RWPE1 (cell line): Measurements from ENCODE around the gene S100B.
"Not testable (repeated sequence)": the region's sequence is repeated elsewhere in the genome, so short reads cannot be mapped to it uniquely, and the experiment has no call there.

ENCODE experiments used
- CTCF ChIA-PET: fragments of 350-600 bp; sonication (Branson Sonifier 250); formaldehyde crosslinking; extraction: SDS; loops from one replicate; lab custom pipeline; 2021; lab: Yijun Ruan, JAX
- POLR2A ChIA-PET: fragments of 400-600 bp; formaldehyde crosslinking; extraction: SDS; loops from one replicate; lab custom pipeline; 2020; ENCODE audit warnings: antibody characterized with exemption; ENCODE audit not compliant: low non-redundant PET; lab: Yijun Ruan, JAX
- DNase-seq: peaks from one replicate; pipeline ENCODE4 v3.0.0; 2012; ENCODE audit warnings: low spot score
- H3K27ac ChIP-seq: fragments of 450-650 bp; 2 replicates; pipeline ENCODE4 v1.5.1; 2017
- CTCF ChIP-seq: fragments of 450-650 bp; conservative IDR thresholded peaks from 2 replicates; pipeline ENCODE4 v1.5.1; 2017; ENCODE audit warnings: low read depth, mild to moderate bottlenecking

The S100B gene

GRCh38 chr21:46581780-46582307, 23.0 kb downstream of the S100B start:
- DNase-seq: no peak
- CTCF ChIA-PET: no interaction called here
- POLR2A ChIA-PET: no interaction called here
- TF ChIP-seq CTCF: no peak
- no peak overlapping the region for H3K27ac ChIP-seq

GRCh38 chr21:46579394-46579793, 25.5 kb downstream of the S100B start:
- POLR2A ChIA-PET, H3K27ac ChIP-seq, CTCF ChIA-PET, DNase-seq: not testable (repeated sequence)

GRCh38 chr21:46577786-46578185, 27.1 kb downstream of the S100B start:
- CTCF ChIA-PET: interaction anchor here (0.6 kb wide), 1 partner anchor 74 kb away, joined by 4 read pairs; no protein-coding TSS in a partner anchor
- DNase-seq, POLR2A ChIA-PET, H3K27ac ChIP-seq: not testable (repeated sequence)

- POLR2A ChIA-PET: no interaction called here
- no peak for TF ChIP-seq CTCF
- DNase-seq: no peak
- CTCF ChIA-PET: no interaction called here
- H3K27ac ChIP-seq: no peak overlapping the region
These were observed 32.0 kb downstream of the S100B start for GRCh38 chr21:46572850-46573249.

GRCh38 chr21:46570631-46571030, 34.3 kb downstream of the S100B start:
- ChIA-PET CTCF (interaction anchor here (0.7 kb wide), 1 partner anchor 54 kb away, joined by 8 read pairs; no protein-coding TSS in a partner anchor), POLR2A (no interaction called here)
- TF ChIP-seq CTCF: no peak
- no peak overlapping the region for H3K27ac ChIP-seq
- DNase-seq: no peak

- no peak for TF ChIP-seq CTCF
These were observed 34.8 kb downstream of the S100B start for GRCh38 chr21:46570119-46570518.

GRCh38 chr21:46569081-46569480, 35.8 kb downstream of the S100B start:
- ChIA-PET POLR2A (no interaction called here), CTCF (no interaction called here)
- DNase-seq: no peak
- H3K27ac ChIP-seq: no peak overlapping the region
- TF ChIP-seq CTCF: no peak

More at GRCh38 chr21:46570119-46570518, 34.8 kb downstream of the S100B start:
- DNase-seq: no peak
- CTCF ChIA-PET: interaction anchor here (0.7 kb wide), 1 partner anchor 53 kb away, joined by 8 read pairs; no protein-coding TSS in a partner anchor
- POLR2A ChIA-PET: no interaction called here
- H3K27ac ChIP-seq: no peak overlapping the region
